NOMO-1 (cell line): ENCODE measurements around the gene ST6GALNAC5.

ENCODE experiments used
- DNase-seq, 2 experiments: peaks; one replicate each; lab custom pipeline; 2025; ENCODE audit not compliant: unreplicated experiment in 2 of 2; lab: John Stamatoyannopoulos, UW

Gene ST6GALNAC5

GRCh38 chr1:77039739-77040138 lies 172.5 kb downstream of the ST6GALNAC5 start:
- DNase-seq = no peak

DNA sequence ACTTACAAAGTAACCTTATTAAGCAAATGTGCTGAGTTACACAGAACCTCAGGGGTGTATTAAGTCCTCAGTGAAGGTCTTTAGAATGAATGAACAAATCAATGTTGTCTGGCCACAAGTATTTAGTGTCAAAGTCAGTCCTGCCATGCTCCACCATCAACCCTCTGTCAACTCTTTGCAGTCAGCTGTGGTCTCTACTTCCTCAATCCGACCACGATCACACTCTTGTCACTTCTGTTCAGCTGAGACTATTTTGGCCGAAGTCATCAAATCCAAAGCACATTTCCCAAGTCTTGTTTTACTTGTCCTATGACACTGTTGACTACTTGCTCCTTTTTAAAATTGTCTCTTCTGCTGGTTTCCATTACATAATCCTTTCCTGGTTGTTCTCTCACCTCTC lies 173.5 kb downstream of the ST6GALNAC5 start:
- peak in 1 of 2 experiments; percentile 53 for DNase-seq

DNA sequence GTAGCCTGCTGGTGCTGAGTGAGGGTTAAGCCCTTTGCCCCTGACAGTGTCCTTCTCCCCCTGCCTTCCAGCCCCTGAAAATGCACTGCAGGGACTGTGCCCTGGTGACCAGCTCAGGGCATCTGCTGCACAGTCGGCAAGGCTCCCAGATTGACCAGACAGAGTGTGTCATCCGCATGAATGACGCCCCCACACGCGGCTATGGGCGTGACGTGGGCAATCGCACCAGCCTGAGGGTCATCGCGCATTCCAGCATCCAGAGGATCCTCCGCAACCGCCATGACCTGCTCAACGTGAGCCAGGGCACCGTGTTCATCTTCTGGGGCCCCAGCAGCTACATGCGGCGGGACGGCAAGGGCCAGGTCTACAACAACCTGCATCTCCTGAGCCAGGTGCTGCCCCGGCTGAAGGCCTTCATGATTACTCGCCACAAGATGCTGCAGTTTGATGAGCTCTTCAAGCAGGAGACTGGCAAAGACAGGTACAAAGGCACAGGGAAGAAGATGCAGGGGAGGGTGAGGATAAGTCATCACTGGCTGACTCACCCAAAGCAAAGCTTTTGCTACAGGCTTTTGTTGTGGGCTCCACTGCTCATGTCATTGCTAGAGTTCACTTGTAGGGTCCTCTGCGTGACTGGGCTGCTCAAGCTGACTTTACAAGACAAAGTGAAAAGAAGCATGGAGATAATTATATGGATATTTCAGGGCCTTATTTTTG lies 177.0 kb downstream of the ST6GALNAC5 start:
- no peak for DNase-seq

DNA sequence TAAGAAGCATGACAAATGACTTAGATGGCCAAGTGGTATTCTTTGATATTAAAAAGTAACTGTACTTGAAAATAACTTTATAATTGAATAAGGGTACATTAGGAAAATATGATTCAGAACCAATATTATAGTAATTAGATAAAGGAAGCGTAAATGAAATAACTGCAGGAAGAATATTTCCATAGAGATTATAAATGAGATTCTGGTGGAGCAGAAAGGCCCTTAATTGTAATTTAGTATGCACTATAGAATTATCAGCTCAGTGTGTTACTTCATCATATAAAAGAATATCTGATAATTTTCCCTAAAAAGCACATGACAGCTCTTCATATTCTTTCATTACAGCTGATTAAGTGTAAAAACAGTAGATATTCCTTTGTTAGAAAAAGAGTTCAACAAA lies 180.3 kb downstream of the ST6GALNAC5 start:
- no peak for DNase-seq

DNA sequence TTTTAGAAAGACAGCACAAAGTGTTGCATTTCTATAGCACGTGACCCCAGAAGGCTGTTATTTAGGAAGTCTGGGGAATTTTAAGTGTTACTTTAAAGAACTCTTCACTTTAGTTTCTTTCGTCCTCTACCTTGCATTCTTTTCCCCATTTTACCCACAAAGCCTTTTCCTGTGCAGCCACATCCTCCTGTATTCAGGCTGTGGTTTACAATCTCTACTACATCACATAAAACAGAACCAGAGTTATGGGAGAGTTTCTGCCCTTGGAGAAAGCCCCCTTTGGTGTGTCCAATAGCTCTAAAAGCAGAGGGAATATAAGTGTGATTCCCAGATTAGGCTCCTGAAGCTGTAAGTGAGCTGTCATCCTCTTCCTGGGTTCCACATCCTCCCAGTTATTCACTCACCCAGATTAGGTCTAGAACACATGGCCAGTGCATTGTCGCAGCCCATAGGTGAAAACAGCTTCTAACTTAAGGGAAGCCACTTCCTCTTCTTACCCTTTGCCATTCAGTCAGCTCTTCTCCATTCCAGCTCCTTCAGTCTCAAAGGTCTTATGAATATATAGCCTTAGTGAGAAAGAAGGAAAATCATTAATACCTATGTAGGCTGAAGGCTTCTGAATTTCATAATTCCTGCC lies 180.8 kb downstream of the ST6GALNAC5 start:
- peak; percentile 59 to 92 for DNase-seq

DNA sequence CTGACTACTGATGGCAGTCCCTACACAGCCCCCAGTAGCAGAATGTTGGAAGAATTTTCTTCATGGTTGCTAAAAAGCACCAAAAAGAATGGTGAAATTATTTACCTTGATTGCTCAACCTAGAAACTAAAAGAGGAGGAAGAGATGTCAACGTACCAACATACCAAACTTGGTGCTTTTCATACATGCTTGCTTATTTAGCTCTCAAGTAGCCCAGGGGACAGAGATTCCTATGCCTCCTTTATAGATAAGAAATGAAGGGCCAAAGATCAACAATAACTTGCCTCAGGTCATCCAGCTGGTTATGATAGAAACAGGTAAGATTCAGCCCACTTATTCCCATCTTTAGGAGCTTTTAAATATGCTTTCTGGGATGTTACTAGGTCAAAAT lies 181.3 kb downstream of the ST6GALNAC5 start:
- peak; percentile 59 to 92 for DNase-seq

DNA sequence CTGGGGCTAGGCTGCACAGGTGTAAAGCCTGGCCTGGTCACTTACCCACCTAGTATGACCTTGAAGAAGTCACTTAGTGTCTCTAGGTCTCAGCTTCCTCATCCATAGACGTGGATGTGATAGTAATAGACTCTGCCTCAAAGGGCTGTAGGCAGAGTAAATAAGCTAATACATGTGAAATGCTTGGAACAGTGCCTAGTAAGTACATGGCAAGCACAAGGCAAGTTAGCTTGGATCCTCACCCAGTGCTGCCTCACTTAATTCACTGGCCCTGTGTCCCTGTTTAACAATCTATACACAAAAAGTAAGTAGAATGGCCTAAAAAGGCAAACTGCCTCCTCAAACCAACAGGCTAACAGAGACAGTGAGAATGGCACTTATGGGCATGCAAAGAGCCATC lies 184.1 kb downstream of the ST6GALNAC5 start:
- no peak for DNase-seq

DNA sequence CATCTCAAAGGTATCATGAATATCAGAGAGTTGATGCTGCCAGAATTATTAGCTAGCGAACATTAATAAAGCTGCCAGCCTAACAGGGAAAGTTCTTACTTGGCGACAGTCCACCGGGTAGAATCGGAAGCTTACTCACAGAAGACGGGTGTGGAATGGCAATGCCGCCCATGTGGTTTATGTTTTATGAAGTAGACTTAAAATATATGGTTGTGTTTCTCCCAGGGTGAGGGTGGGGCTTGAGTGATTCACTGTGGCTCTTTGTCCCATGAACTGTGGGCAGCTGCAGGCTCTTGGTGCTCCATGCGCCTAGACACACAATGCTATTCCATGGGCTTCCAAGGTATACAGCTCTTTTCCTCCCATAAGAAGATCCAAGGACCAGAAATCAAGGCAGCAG lies 189.2 kb downstream of the ST6GALNAC5 start:
- no peak for DNase-seq

GRCh38 chr1:77057994-77058585 lies 190.8 kb downstream of the ST6GALNAC5 start:
- DNase-seq = no peak

- peak; percentile 63 to 67 for DNase-seq
Measured at GRCh38 chr1:77060000-77060399, 192.7 kb downstream of the ST6GALNAC5 start.

GRCh38 chr1:77061162-77061561 lies 193.9 kb downstream of the ST6GALNAC5 start:
- no peak for DNase-seq

DNA sequence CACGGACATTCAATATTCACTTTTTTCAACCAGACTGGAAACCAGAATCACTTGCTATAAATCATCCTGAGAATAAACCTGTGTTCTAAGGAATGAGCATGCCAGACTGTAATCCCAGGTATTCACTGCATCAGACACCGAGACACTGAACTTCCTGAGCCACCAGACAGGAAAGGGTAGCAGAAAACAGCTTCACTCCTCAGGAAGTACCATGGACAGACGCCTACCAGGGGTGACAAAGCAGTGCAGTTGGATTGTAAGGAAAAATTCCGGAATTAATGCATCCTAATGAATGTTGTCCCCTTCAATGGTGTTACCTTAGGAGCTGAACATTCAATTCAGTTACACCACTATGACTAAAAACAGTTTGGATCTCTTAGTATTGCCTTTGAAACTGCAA lies 195.8 kb downstream of the ST6GALNAC5 start:
- DNase-seq = no peak

DNA sequence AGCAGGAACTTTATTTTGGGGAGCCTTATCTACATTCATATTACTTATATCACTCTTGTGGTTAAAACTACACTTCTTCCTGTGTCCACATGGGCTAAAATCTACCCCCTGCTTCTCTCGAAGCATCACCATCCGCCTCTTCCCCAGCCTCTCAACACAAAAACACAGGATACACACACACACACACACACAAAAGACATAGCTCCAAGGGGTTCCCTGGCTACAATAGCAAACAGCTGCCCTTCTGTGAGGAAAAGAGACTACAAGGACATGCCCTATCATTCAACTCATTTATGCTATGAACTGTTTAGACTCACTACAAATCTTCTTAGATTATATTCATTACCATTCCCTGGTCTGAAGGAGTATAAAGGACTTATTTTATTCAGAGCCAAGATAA lies 197.0 kb downstream of the ST6GALNAC5 start:
- DNase-seq = no peak

GRCh38 chr1:77065693-77066342 lies 198.5 kb downstream of the ST6GALNAC5 start:
- DNase-seq = no peak

DNA sequence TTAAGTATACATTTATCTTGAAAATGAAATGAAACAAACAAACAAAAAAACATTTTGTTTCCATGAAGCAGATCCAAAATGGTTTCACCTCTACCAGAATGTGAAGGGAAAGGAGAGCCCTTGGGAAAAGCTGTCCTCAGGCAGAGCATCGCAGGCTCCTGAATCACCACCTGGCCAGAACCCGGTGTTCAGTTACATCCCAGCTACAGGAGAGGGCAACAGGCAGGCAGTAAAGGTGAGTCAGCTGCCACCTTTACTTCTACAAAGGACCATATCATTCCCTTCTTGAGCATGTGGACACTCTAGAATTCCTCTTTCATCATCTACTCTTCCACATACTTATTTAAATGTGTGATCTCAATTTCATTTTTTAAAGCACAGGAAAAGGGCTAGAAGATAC lies 200.7 kb downstream of the ST6GALNAC5 start:
- no peak for DNase-seq

GRCh38 chr1:77076759-77077158 lies 209.5 kb downstream of the ST6GALNAC5 start:
- peak in 1 of 2 experiments; percentile 44 for DNase-seq

- DNase-seq = no peak
Measured at GRCh38 chr1:77081834-77082233, 214.6 kb downstream of the ST6GALNAC5 start.

DNA sequence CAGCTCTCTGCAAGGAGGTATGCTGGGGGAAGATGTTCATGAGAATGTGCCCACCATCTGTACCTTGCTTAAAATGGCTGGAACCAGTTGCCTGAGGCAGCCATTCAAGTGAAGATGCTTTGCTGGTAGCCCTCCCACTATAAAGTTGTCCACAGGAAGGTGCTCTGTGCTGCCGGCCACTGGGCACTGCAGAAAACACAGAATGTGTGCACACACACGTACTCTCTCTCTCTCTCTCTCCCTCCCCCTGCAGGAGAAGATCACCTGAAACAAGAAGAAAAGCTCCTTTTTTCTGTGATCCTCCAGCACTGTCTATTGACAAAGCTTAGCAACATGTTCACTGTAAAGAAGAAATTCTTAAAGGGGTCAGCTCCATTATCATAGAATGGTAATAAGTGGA lies 217.2 kb downstream of the ST6GALNAC5 start:
- DNase-seq = no peak

GRCh38 chr1:77085109-77085508 lies 217.8 kb downstream of the ST6GALNAC5 start:
- DNase-seq = no peak

DNA sequence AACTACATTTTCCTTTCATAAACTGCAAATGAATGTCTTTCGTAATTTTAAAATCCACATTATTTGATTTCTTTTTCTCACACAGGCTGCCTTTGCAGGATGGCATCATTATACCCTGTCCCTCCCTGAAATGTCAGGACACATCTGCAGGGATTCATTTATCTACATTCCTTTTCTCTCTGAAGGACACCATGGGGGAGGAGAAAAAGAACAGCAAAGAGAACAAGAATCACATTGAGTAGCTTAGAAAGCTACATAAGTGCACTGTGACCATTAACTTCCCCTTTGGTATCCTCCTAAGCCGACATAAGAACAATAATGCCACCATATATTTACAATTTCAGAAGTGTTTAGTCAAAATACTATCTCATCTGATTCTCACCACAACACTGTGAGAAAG lies 222.5 kb downstream of the ST6GALNAC5 start:
- no peak for DNase-seq

GRCh38 chr1:77095236-77095635 lies 228.0 kb downstream of the ST6GALNAC5 start:
- DNase-seq = no peak
